Measurements from ENCODE around the gene LKAAEAR1.

Gene LKAAEAR1

GRCh38 chr20:64053841-64054661 lies 30.1 kb downstream of the LKAAEAR1 start:
- in situ Hi-C loops (cut with HindIII; ENCODE audit: low sequenced_read_pairs), result loop anchor here (5.0 to 10.0 kb wide), 2 partner anchors 58 to 179 kb away; no protein-coding TSS in a partner anchor

- in situ Hi-C loops (cut with HindIII; ENCODE audit: low sequenced_read_pairs), result loop anchor here (5.0 to 10.0 kb wide), 2 partner anchors 59 to 178 kb away; no protein-coding TSS in a partner anchor
These were observed 31.0 kb downstream of the LKAAEAR1 start for GRCh38 chr20:64052987-64053840.

GRCh38 chr20:64052326-64052722 lies 31.9 kb downstream of the LKAAEAR1 start:
- in situ Hi-C loops (cut with HindIII; ENCODE audit: low sequenced_read_pairs), result loop anchor here (5.0 to 10.0 kb wide), 2 partner anchors 60 to 178 kb away; no protein-coding TSS in a partner anchor

GRCh38 chr20:64051561-64052325 lies 32.5 kb downstream of the LKAAEAR1 start:
- in situ Hi-C loops (cut with HindIII; ENCODE audit: low sequenced_read_pairs), result loop anchor here (5.0 to 10.0 kb wide), 2 partner anchors 61 to 177 kb away; no protein-coding TSS in a partner anchor

GRCh38 chr20:64051033-64051452 lies 33.2 kb downstream of the LKAAEAR1 start:
- in situ Hi-C loops (cut with HindIII; ENCODE audit: low sequenced_read_pairs), result loop anchor here (5.0 to 10.0 kb wide), 2 partner anchors 61 to 176 kb away; no protein-coding TSS in a partner anchor

GRCh38 chr20:64050261-64051032 lies 33.8 kb downstream of the LKAAEAR1 start:
- in situ Hi-C loops (cut with HindIII; ENCODE audit: low sequenced_read_pairs), result loop anchor here (5.0 to 10.0 kb wide), 2 partner anchors 62 to 176 kb away; no protein-coding TSS in a partner anchor

- in situ Hi-C loops (cut with HindIII; ENCODE audit: low sequenced_read_pairs), result loop anchor here (5.0 to 10.0 kb wide), 2 partner anchors 62 to 175 kb away; no protein-coding TSS in a partner anchor
These were observed 34.3 kb downstream of the LKAAEAR1 start for GRCh38 chr20:64049878-64050260.

GRCh38 chr20:64049060-64049877 lies 34.9 kb downstream of the LKAAEAR1 start, which contains the start of gene SOX18:
SOX18 (minus strand) TSS chr20:64049639; CDS start chr20:64049516, 123 bp downstream.
- in situ Hi-C loops (cut with HindIII; ENCODE audit: low sequenced_read_pairs), result no loop called here

GRCh38 chr20:64048402-64049044 lies 35.7 kb downstream of the LKAAEAR1 start:
- in situ Hi-C loops (cut with HindIII; ENCODE audit: low sequenced_read_pairs), result no loop called here

GRCh38 chr20:64047968-64048401 lies 36.2 kb downstream of the LKAAEAR1 start:
- in situ Hi-C loops (cut with HindIII; ENCODE audit: low sequenced_read_pairs), result no loop called here

GRCh38 chr20:64047046-64047389 lies 37.2 kb downstream of the LKAAEAR1 start:
- in situ Hi-C loops (cut with HindIII; ENCODE audit: low sequenced_read_pairs), result no loop called here

- in situ Hi-C loops (cut with HindIII; ENCODE audit: low sequenced_read_pairs), result no loop called here
These were observed 38.7 kb downstream of the LKAAEAR1 start for GRCh38 chr20:64045346-64046011.

GRCh38 chr20:64044484-64045247 lies 39.5 kb downstream of the LKAAEAR1 start:
- in situ Hi-C loops (cut with HindIII; ENCODE audit: low sequenced_read_pairs), result no loop called here

GRCh38 chr20:64043768-64044167 lies 40.4 kb downstream of the LKAAEAR1 start:
- in situ Hi-C loops (cut with HindIII; ENCODE audit: low sequenced_read_pairs), result no loop called here

- in situ Hi-C loops (cut with HindIII; ENCODE audit: low sequenced_read_pairs), result no loop called here
These were observed 42.0 kb downstream of the LKAAEAR1 start for GRCh38 chr20:64042054-64042781.

- in situ Hi-C loops (cut with HindIII; ENCODE audit: low sequenced_read_pairs), result no loop called here
These were observed 42.5 kb downstream of the LKAAEAR1 start for GRCh38 chr20:64041781-64042053.
